Thyroid gland (tissue), 4 donors: ENCODE measurements around the gene STX5.

Experiments
- POLR2A ChIP-seq, 2 donors: fragments of 450-650 bp; IDR thresholded peaks; one replicate each; pipeline ENCODE4 v1.6.1; 2017; ENCODE audit warnings: antibody characterized with exemption in 2 of 2, mild to moderate bottlenecking in 2 of 2, moderate library complexity in 1 of 2
- TF ChIP-seq, protein P1 (sequence below), 6 experiments: fragments of 200-600 bp in 3 of 6; fragments of 450-650 bp in 3 of 6; sonication (generic) in 3 of 6; IDR thresholded peaks; one replicate each; pipeline ENCODE4 v1.5.1; 2016 to 2019; ENCODE audit warnings: antibody characterized with exemption in 6 of 6, mild to moderate bottlenecking in 2 of 6, inconsistent platforms in 1 of 6, moderate library complexity in 1 of 6

DNA sequence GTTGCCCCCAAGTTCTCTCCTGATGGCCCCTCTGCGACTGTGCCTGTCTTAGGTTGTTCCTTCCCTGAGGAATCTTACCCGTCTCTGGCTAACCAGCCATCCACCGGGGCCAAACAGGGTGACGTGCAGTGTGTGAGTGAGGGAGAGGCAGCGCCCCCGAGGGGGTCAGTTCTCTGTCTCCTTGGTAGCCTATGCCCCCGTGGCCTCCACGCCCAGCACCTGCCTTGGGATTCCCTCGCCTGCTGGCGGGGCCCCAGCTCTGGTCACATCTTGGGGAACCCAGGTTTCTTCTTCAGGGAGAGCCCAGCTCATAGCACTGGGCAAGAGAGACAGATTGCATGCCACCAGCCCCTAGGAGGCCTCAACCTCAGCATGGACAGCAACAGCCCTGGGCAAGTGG, 32.4 kb downstream of the STX5 start:
- TF ChIP-seq POLR2A (IDR thresholded peaks at IDR 0.05) = no peak
- TF ChIP-seq, protein P1, sequence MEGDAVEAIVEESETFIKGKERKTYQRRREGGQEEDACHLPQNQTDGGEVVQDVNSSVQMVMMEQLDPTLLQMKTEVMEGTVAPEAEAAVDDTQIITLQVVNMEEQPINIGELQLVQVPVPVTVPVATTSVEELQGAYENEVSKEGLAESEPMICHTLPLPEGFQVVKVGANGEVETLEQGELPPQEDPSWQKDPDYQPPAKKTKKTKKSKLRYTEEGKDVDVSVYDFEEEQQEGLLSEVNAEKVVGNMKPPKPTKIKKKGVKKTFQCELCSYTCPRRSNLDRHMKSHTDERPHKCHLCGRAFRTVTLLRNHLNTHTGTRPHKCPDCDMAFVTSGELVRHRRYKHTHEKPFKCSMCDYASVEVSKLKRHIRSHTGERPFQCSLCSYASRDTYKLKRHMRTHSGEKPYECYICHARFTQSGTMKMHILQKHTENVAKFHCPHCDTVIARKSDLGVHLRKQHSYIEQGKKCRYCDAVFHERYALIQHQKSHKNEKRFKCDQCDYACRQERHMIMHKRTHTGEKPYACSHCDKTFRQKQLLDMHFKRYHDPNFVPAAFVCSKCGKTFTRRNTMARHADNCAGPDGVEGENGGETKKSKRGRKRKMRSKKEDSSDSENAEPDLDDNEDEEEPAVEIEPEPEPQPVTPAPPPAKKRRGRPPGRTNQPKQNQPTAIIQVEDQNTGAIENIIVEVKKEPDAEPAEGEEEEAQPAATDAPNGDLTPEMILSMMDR (IDR thresholded peaks at IDR 0.05) = no peak
